GM12874 (cell line): ENCODE results near the gene EIF4G3.

Source experiments
- TF ChIP-seq, protein P1 (sequence below): IDR thresholded peaks from 2 replicates; pipeline ENCODE4 v1.5.1; 2011; ENCODE audit warnings: low read depth, mild to moderate bottlenecking, control low read depth, low read length, moderate library complexity; ENCODE audit not compliant: insufficient read depth

The EIF4G3 gene

DNA sequence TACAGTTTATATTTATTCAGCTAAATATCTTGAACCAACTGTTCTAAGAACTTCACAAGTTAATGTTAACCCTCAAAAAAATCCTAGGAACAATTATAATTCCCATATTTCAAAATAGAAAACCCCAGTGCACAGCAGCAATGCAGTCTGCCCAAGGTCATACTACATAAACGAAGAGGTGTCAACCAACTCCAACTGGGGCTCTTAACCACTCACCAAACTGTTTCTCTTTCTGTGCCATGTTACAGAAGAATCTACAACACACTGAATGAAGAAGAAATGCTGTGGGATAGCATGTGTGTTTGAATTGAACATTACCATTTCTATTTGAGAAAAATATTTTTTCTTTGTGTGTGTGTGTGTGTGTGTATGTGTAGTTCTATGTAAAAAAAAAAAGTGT lies 35.7 kb downstream of the EIF4G3 start:
- TF ChIP-seq, protein P1, sequence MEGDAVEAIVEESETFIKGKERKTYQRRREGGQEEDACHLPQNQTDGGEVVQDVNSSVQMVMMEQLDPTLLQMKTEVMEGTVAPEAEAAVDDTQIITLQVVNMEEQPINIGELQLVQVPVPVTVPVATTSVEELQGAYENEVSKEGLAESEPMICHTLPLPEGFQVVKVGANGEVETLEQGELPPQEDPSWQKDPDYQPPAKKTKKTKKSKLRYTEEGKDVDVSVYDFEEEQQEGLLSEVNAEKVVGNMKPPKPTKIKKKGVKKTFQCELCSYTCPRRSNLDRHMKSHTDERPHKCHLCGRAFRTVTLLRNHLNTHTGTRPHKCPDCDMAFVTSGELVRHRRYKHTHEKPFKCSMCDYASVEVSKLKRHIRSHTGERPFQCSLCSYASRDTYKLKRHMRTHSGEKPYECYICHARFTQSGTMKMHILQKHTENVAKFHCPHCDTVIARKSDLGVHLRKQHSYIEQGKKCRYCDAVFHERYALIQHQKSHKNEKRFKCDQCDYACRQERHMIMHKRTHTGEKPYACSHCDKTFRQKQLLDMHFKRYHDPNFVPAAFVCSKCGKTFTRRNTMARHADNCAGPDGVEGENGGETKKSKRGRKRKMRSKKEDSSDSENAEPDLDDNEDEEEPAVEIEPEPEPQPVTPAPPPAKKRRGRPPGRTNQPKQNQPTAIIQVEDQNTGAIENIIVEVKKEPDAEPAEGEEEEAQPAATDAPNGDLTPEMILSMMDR: no peak

DNA sequence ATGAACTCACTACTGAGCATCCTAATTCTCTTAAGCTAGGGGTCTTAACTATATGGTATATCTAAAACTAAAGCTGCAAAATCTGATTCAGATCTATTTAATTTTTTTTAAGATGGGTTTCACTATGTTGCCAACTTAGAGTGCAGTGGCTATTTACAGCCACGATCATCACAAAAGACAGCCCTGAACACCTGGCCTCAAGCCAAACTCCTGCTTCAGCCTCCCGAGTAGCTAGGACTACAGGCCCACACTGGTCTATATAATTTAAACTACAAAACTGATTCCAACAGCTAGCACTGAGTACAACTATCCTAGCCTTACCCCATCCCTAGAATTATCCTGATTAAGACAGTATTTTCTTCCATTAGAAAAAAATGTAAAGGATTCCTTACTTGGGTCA lies 37.1 kb downstream of the EIF4G3 start:
- TF ChIP-seq, protein P1: no peak

DNA sequence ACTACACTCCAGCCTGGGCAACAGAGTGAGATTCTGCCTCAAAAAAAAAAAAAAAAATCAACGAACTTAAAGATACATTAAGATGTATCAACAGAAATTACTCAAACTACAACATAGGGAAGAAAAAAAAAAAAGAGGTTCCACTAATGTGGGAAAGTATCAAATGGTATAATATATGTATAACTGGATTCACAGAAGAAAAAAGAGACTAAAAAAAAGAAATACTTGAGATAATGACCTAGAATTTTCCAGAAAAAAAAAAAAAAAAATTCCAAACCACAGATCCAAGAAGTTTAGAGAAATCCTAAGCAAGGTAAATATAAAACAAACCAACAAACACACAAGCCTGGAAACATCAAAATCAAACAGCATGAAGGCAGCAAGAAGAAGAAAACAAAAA lies 45.5 kb downstream of the EIF4G3 start:
- TF ChIP-seq, protein P1: no peak

DNA sequence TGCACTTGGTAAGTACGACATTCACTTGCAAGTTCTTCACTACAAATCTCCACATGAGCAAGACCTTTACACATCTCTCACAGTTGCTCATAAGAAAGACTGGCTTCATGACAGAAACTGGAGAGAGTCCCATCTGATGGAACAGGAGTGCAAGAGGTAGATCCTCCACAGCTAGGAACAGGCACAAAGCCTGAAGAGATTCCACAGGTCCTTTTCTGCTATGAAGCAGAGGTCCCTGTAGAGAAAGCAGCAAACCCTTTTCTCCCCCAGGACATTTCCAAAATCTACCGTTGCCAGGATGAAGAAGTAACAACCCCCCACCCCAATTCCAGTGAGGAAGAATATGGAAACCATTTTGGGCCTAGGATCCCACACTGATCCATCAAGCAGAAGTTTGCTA lies 47.3 kb downstream of the EIF4G3 start:
- TF ChIP-seq, protein P1: no peak

DNA sequence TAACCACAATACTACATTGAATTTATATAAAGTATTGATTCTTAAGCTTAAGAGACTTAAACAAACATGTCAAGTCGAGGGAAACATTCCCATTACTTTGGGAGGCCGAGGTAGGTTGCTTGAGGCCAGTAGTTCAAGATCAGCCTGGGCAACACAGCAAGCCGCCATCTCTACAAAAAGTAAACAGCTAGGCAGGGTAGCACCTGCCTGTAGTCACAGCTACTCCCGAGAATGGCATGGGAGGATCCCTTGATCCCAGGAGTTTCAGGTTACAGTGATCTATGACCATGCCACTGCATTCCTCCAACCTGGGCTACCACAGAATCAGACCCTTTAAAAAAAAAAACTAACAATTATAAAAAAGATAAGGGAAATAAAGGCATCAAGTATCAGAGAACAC lies 50.4 kb downstream of the EIF4G3 start:
- TF ChIP-seq, protein P1: no peak

DNA sequence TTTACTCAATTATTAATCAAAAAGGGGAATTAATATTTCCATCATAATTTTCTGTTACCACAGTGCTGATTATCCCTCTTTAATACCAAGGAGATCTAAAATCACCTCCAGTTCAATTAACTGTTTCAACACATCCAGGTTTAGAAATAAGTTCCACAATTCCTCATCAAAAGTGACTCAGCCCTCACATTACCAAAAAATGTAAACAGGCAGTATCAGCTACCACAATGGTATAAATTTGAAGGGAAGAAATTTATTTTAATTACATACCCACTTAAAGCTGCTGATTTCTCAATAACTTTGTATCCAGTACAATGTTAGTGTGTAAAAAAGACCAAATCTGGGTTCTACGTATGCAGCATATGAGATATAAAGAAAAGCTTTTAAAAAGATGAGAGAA lies 51.9 kb downstream of the EIF4G3 start:
- TF ChIP-seq, protein P1: no peak

DNA sequence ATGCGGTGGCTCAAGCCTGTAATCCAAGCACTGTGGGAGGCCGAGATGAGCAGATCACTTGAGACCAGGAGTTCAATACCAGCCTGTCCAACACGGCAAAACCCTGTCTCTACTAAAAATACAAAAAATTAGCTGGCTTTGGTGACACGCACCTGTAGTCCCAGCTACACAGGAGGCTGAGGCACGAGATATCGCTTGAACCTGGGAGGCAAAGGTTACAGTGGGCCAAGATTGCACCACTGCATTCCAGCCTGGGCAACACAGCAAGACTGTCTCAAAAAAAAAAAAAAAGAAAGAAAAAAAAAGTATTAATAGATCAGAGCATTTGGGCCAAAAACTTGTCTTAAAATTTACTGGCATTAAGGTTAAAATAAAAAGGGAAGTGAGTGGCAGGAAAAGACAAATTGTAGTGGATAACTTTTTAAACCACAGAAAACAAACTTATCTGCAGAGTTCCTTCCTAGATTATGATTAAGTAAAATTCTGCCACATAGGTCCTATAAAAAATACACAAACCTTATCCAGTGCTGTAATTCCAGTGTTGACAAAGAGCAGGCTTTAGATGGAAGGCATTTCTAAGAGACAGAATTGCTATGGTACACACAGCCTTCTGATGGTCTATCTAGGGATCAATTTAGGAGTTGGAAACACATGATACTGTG lies 53.3 kb downstream of the EIF4G3 start:
- TF ChIP-seq, protein P1: no peak
